Stimulated activated CD4-positive, alpha-beta T cell treated with anti-CD3 and anti-CD28 coated beads, Interleukin-4, amount 100 ng/mL, for 24 hours (primary cell): ENCODE data around the gene KIAA1671.

Source experiments
- DNase-seq: peaks from one replicate; pipeline ENCODE4 v3.0.0-alpha.2; 2020

The KIAA1671 gene

GRCh38 chr22:25153961-25154666 is 201.6 kb downstream of the KIAA1671 start:
- DNase-seq = no peak

- no peak for DNase-seq
Observed at GRCh38 chr22:25154667-25154999, 202.1 kb downstream of the KIAA1671 start.

- DNase-seq = no peak
Observed at GRCh38 chr22:25156736-25157135, 204.2 kb downstream of the KIAA1671 start.

GRCh38 chr22:25159028-25159427 is 206.5 kb downstream of the KIAA1671 start:
- no peak for DNase-seq

- no peak for DNase-seq
Observed at GRCh38 chr22:25160120-25160996, 207.8 kb downstream of the KIAA1671 start.

GRCh38 chr22:25161017-25161915 is 208.8 kb downstream of the KIAA1671 start:
- peak; percentile 3 for DNase-seq

GRCh38 chr22:25161916-25162530 is 209.5 kb downstream of the KIAA1671 start:
- DNase-seq = no peak

GRCh38 chr22:25162561-25162960 is 210.0 kb downstream of the KIAA1671 start:
- DNase-seq = no peak

GRCh38 chr22:25165785-25166184 is 213.3 kb downstream of the KIAA1671 start:
- DNase-seq = no peak

- DNase-seq = no peak
Observed at GRCh38 chr22:25166266-25167040, 213.9 kb downstream of the KIAA1671 start.

GRCh38 chr22:25167082-25167481 is 214.6 kb downstream of the KIAA1671 start:
- no peak for DNase-seq

- no peak for DNase-seq
Observed at GRCh38 chr22:25167834-25168601, 215.5 kb downstream of the KIAA1671 start.

GRCh38 chr22:25169278-25170031 is 216.9 kb downstream of the KIAA1671 start:
- DNase-seq = no peak

GRCh38 chr22:25170426-25170980 is 218.0 kb downstream of the KIAA1671 start:
- no peak for DNase-seq

GRCh38 chr22:25172153-25172552 is 219.6 kb downstream of the KIAA1671 start:
- peak; percentile 29 for DNase-seq

GRCh38 chr22:25174156-25174887 is 221.8 kb downstream of the KIAA1671 start:
- no peak for DNase-seq

GRCh38 chr22:25174888-25175411 is 222.4 kb downstream of the KIAA1671 start:
- no peak for DNase-seq

GRCh38 chr22:25176175-25176574 is 223.7 kb downstream of the KIAA1671 start:
- DNase-seq = no peak

- DNase-seq = no peak
Observed at GRCh38 chr22:25176799-25177198, 224.3 kb downstream of the KIAA1671 start.
